Mucosa of descending colon (tissue), 3 donors: ENCODE data around the gene PLAAT4. TPM values are rescaled to one million over a fixed set of nuclear protein-coding genes. Genes with fewer than 3 reads are reported as not detected.

Experiments used
- ATAC-seq: fragments of 200-7000 bp; cut with Tn5 transposase; one replicate; pipeline ENCODE4 v1.9.1; 2020; ENCODE audit warnings: mild to moderate bottlenecking, moderate library complexity
- DNase-seq, 3 donors: peaks; one replicate each; pipeline ENCODE4 v3.0.0-alpha.2; 2020
- H3K36me3 ChIP-seq: fragments of 200-600 bp; one replicate; pipeline ENCODE4 v1.8.0; 2021; ENCODE audit warnings: low read depth, mild to moderate bottlenecking
- H3K4me1 ChIP-seq: fragments of 200-600 bp; one replicate; pipeline ENCODE4 v1.8.0; 2021; ENCODE audit warnings: low read depth, mild to moderate bottlenecking
- H3K4me3 ChIP-seq: fragments of 200-600 bp; one replicate; pipeline ENCODE4 v1.8.0; 2021; ENCODE audit warnings: mild to moderate bottlenecking
- H3K9me3 ChIP-seq: fragments of 200-600 bp; one replicate; pipeline ENCODE4 v1.8.0; 2021; ENCODE audit warnings: mild to moderate bottlenecking
- intact Hi-C, 2 donors: fragments of 100-400 bp; cut with DNase I in 1 of 2; cut with micrococcal nuclease in 1 of 2; formaldehyde crosslinking; loops; one replicate each; pipeline versions ENCODE4 v1.11.0 to v1.11.1; 2022; cut with DNase I, micrococcal nuclease
- total RNA-seq, 3 donors: library from RNA; stranded (reverse); fragmentation: NEBNext Ultra II Directional in 2 of 3; extraction: Animal tissue kit (Norgen Biotek cat#: 25700) in 2 of 3; gene quantifications; one replicate each; pipeline versions ENCODE4 v1.2.1 to v1.2.4, GENCODE V29; 2021 to 2023
- TF ChIP-seq, protein P1 (sequence below): fragments of 200-600 bp; IDR thresholded peaks from one replicate; pipeline ENCODE4 v1.8.0; 2022; ENCODE audit warnings: antibody characterized with exemption, mild to moderate bottlenecking
- donor health status: DM: no; HTN: no; CAD: no; lungs with moderate emphysema.
- donor health status: DM: no; HTN: no; CAD: no.
- donor health status: DM: no; HTN: yes; CAD: no.

Gene PLAAT4
- total RNA-seq, 3 donors from 2014 or later, result 57.0 to 99.0 (median 96.7) TPM

DNA sequence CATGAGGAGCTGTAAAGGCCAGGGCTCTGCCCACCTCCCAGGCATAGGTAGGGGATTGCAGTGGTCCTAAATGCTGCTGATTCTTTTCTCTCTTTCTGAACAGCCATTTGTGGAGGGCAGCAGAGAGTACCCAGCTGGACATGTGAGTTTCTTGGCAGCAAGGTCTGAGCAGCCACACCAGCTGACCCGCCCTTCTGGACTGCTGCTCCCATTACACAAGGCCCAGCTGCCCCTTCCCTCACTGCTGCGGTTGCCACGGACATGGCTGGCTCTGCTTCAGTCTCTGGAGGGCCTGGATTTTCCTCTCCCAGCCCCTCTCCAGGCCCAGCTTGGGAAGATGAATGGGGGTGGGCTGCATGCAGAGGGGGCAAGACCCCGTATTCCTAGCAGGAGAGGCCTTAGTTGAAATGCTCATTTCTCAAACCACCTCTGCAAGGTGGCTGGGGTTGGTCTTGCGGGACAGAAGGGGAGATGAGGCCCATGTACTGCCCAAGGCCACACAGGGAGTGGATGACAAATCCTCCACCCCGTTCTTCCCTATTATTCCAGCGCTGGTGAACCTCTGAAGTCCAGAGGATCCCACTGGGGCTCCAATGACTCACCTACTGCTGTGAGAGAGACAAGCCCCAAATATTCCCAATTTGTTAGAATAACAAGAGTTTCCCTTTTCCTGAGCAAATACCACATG lies 26.1 kb upstream of the PLAAT4 start:
- H3K4me1 ChIP-seq, result no peaks in the 10 kb centered on the region
- H3K9me3 ChIP-seq, result no peaks in the 10 kb centered on the region
- intact Hi-C loops, result no loop called here
- DNase-seq (no peak), ATAC-seq (peak; percentile 38)
- H3K36me3 ChIP-seq, result no peaks in the 10 kb centered on the region
- no peak overlapping the region for H3K4me3 ChIP-seq
- TF ChIP-seq, protein P1, sequence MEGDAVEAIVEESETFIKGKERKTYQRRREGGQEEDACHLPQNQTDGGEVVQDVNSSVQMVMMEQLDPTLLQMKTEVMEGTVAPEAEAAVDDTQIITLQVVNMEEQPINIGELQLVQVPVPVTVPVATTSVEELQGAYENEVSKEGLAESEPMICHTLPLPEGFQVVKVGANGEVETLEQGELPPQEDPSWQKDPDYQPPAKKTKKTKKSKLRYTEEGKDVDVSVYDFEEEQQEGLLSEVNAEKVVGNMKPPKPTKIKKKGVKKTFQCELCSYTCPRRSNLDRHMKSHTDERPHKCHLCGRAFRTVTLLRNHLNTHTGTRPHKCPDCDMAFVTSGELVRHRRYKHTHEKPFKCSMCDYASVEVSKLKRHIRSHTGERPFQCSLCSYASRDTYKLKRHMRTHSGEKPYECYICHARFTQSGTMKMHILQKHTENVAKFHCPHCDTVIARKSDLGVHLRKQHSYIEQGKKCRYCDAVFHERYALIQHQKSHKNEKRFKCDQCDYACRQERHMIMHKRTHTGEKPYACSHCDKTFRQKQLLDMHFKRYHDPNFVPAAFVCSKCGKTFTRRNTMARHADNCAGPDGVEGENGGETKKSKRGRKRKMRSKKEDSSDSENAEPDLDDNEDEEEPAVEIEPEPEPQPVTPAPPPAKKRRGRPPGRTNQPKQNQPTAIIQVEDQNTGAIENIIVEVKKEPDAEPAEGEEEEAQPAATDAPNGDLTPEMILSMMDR, result no peak

DNA sequence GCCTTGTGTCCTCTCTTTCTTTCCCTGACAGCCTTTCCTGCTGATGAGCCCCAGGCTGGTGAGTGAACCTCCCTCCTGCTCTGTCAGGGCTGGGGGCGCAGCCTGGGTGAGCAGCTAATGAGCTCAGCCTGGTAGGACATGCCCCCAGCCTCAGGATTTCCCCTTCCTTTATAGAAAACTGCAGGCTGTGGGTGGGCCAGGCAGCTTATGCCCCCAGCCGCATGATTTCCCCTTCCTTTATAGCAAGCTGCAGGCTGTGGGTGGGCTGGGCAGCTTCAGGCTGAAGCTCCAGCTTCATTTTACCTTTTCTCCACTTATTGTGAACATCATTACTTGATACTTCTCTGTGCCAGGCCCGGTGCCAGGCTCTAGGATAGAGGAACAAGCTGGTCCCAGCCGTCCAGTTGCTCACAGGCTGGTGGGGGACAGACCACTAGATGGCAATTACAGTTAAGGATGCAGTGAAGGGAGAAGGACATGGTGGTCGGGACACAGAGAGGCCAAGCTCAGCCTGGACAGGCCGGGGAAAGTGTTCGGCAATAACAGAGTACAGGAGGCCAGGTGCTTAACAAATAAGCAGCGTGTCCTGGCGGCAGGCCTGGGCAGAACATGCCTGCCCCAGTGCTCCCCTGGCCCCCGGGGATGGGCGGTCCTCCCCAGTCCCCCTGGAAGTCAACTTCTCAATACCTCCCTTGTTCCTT lies 25.4 kb upstream of the PLAAT4 start:
- ATAC-seq (no peak), DNase-seq (no peak)
- TF ChIP-seq, protein P1, result no peak
- intact Hi-C loops, result no loop called here
- no peaks in the 10 kb centered on the region for H3K4me1 ChIP-seq
- no peaks in the 10 kb centered on the region for H3K36me3 ChIP-seq
- no peak overlapping the region for H3K4me3 ChIP-seq
- no peaks in the 10 kb centered on the region for H3K9me3 ChIP-seq

DNA sequence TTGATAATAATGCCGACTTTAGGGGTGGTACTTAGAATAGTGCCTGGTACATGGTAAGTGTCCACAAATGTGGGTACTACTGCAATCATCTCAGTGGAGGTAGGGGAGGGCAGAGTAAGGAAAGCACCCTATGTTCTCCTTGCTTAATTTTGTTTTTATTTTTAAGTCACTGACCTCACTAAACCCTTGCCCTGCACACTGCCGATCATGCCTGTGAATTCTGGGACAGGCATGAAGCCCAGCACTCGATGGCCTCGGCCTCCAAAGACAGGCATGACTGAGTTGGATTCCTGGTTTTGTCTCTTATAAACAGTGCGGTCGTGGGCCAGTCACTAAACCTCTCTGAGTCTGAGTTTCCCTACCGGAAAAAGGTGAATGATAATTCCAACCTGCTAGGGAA lies 23.8 kb upstream of the PLAAT4 start:
- TF ChIP-seq, protein P1, result no peak
- no peaks in the 10 kb centered on the region for H3K36me3 ChIP-seq
- H3K4me3 ChIP-seq, result no peak overlapping the region
- H3K4me1 ChIP-seq, result no peaks in the 10 kb centered on the region
- DNase-seq (no peak), ATAC-seq (no peak)
- intact Hi-C loops, result no loop called here
- H3K9me3 ChIP-seq, result no peaks in the 10 kb centered on the region

DNA sequence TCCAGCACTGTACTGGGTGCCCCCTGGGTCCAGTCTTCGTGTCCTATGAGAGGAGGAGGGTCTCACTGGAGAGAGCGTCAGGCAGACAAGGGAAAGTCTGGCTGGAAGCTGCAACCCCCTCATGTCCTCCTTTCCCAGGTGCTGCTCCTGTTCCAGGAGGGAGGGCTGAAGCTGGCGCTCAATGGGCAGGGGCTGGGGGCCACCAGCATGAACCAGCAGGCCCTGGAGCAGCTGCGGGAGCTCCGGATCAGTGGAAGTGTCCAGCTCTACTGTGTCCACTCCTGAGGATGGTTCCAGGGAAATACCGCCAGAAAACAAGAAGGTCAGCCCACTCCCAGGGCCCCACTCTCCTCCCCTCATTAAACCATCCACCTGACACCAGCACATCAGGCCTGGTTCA lies 20.5 kb upstream of the PLAAT4 start:
- ATAC-seq (no peak), DNase-seq (no peak)
- no peaks in the 10 kb centered on the region for H3K9me3 ChIP-seq
- TF ChIP-seq, protein P1, result no peak
- no peaks in the 10 kb centered on the region for H3K36me3 ChIP-seq
- intact Hi-C loops, result no loop called here
- H3K4me1 ChIP-seq, result no peaks in the 10 kb centered on the region
- no peak overlapping the region for H3K4me3 ChIP-seq

DNA sequence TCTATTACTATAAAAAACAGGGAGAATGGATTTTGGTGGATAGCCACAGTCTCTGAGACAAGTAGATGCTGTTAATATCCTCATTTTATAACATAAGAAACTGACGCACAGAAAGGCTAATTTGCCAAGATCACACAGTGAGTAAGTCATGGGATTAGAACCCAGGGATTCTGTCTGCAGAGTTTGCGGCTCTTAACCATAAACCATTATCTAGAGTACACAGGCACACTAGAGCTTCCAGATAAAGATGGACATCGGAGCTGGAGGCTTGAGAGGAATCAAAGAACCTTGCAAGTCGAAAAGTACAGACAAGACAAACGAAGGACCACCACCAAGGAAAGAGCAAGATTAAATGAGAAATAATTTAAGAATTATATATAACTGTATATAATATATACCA lies 19.5 kb upstream of the PLAAT4 start:
- intact Hi-C loops, result no loop called here
- no peak for ATAC-seq
- Histone ChIP-seq H3K9me3 (no peaks in the 10 kb centered on the region), H3K4me1 (no peaks in the 10 kb centered on the region), H3K4me3 (no peak overlapping the region), H3K36me3 (no peaks in the 10 kb centered on the region)
- DNase-seq, result no peak
- TF ChIP-seq, protein P1, result no peak
